ENCODE measurements around the gene ASF1A.

Gene ASF1A

DNA sequence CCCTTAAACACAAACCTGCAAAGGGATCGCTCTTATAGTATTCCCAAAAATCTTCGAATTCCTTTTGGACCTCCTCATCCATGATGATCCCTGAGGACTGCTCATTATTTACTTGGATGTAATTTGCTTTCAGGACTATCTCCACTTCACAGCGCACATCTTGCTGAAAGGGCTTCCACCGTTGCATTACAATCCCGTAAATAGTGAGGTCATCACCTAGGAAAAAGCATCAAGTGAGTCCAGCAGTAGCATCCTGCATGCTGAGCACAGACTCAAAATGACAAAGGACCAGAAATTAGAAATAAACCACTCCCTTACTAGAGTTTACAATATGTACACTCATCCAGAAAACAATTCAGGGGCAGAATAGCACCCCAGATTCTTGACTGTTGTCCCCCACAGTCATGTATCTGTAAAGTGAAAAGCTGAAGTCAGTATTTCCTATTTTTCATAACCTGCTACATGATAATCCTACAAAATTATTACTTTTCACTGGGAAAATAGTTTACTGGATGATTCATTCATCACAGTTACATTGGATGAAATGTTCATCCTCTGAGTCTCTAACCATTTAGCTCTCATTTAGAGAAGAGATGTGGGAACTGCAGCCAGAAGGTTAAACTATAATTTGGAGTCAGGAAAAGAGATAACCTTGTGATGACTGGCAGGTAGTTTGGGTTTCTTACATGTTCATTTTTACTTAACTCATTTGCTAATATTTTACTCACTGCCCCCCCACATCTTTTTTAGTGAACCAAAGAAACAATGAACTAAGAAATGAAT is 23.8 kb downstream of the ASF1A start:
- no peak for DNase-seq

DNA sequence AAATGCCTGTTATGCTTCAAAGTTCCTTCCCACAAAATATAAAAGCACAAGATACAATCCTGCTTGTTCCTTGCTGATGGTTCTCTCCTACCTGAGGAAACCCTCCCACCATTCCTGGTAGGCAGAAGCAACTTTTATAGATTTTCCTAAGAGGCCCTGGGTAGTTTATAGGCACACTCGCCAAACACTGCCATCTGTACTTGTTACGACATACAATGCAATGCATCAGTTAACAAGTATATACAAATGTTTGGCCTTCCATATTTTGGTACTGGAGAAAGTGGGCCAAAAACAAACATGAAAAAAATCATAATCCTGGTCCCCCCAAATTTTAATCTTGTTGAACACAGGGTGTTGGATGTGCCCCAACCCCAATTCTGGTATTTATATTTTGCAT is 24.4 kb downstream of the ASF1A start:
- no peak for DNase-seq

DNA sequence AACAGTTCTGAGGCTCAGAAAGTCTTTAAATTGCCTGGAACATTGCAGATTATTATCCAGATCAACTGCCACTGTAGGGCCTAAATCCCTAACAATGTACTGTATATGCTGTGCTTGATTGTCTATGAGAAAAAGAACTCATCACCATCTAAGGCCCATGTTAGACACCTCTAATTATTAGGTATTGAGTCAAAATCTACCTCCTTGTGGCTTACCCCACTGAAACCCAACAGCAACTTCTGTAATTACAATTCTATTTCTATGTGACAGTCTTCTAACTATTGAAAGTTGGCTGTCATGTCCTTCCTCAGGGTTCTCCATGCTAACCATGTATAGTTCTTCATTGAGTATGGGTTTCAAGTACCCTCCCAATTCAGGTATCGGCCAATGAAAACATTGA is 27.1 kb downstream of the ASF1A start:
- DNase-seq: no peak

DNA sequence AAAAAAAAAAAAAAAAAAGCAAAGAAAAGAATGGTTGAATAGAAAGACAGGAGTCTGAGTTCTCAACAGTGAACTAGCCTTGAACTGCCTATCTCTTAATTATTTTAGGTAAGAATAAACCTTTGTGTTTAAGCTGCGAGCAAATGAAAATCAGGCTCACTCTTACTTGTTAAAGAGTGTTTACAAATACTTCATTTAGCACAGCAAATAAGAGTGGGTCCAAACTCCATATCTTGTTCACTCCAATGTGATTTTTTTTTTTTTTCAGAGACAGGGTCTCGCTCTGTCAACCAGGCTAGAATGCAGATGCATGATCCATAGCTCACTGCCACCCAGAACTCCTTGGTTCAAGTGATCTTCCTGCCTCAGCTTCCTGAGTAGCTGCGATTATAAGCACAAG is 29.1 kb downstream of the ASF1A start:
- no peak for DNase-seq

- DNase-seq: no peak
Observed at GRCh38 chr6:118930680-118931079, 36.7 kb downstream of the ASF1A start.

DNA sequence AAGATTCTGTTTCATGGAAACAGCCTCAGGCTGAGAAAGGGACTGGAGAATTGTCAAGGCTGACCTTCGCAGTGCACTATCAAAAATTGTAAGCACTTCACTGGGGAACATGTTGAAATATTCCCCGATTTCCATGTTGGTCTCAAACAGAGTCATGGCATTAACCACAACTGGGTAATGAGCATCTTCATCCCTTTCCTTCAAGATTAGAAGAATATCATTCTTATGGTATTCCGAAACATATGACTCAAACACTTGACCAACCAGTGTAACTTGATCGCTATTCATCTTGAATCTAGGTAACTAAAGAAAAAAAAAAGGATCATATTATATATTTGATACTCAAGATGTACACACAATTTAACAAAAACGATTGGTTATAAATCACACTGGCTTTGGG is 37.5 kb downstream of the ASF1A start:
- DNase-seq: no peak

DNA sequence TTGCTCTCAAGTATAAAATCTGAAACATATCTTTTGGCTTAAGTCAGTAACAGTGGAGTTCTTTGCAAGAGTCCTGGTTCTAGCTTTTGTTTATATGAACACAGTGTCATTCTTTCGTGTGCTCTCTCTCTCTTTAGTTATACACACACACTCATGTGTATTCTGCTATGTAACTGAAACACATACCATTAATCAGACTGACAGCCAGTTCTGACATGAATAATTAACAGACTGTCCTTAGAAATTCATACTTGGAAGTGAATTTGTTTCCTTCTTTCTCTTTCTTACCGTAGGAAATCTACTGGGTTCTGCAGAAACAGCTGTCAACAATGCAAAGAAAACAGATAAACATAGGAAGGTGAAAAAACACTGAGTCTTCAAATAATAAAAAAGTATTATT is 38.5 kb downstream of the ASF1A start:
- DNase-seq: no peak

DNA sequence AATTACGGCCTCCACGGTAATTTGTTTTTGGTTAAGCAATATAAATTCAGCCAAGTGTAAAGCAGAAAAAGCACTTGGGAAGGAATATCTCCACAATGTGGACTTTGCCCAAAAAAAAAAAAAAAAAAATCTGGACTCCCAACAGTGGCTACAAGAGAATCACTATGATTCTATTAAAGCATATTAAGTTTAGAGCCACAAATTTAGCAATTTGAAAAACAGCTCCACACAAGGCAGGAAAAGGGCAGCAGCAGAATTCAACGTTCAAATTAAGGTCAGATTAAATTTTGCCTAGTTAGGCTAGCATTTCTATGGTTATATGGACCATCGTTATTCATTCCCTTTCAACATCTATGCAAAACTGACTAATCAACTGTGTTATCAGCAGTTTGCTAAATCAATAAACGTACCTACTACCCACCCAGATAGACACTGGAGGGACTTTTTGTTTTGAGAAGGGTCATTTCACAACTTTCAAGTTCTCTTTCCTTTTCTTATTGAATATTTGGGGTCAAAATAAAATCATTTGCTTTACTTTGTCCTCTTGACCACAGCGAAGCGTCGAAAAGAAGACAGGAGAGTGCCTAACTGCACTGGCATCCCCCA is 40.0 kb downstream of the ASF1A start:
- DNase-seq: no peak

GRCh38 chr6:118934461-118935330 is 40.7 kb downstream of the ASF1A start, which contains the start of gene MCM9:
MCM9 (minus strand) TSS chr6:118935159; CDS start chr6:118931723, 3,436 bp downstream.
- DNase-seq: peak; percentile 92

GRCh38 chr6:118935331-118935668 is 41.3 kb downstream of the ASF1A start:
- no peak for DNase-seq

DNA sequence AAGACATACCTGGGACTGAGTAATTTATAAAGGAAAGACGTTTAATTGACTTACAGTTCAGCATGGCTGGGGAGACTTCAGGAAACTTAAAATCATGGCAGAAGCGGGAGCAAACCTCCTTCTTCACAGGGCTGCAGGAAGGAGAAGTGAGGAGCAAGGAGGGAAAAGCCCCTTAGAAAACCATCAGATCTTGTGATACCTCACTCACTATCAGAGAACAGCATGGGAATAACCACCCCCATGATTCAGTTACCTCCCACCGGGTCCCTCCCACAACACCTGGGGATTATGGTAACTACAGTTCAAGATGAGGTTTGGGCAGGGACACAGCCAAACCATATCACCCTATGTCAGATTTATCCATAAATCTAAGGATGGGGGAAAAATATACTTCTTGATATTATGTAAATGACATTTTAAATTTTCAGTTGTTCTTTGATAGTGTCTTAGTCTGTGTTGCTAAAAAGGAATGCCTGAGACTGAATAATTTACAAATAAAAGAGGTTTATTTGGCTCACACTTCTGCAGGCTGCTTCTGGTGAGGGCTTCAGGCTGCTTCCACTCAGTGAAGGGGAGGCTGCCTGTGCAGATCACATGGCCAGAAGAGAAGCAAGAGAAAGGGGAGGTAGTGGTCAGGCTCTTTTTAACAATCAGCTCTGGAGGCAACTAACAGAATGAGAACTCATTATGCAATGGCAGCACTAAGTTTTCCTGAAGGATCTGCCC is 42.2 kb downstream of the ASF1A start:
- DNase-seq: no peak

- DNase-seq: no peak
Observed at GRCh38 chr6:118939683-118940082, 45.7 kb downstream of the ASF1A start.

- DNase-seq: no peak
Observed at GRCh38 chr6:118940770-118941169, 46.8 kb downstream of the ASF1A start.

GRCh38 chr6:118945217-118945616 is 51.3 kb downstream of the ASF1A start:
- no peak for DNase-seq

DNA sequence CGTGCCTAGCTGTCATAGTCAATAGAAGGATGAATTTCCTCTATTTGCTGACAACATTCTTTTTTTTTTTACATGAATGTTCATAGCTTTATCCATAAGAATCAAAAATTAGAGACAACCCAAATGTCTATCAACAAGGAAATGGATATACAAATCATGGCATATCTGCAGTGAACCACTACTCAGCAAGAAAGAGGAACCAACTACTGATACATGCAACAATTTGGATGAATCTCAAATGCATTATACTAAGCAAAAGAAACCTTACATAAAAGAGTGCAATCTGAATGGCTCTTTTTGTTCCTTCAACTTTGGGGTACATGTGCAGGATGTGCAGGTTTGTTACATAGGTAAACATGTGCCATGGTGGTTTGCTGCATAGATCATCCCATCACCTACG is 58.7 kb downstream of the ASF1A start:
- DNase-seq: no peak

GRCh38 chr6:118953391-118953790 is 59.4 kb downstream of the ASF1A start:
- DNase-seq: no peak
